ENCODE data around the gene GALNTL6.
A peak's percentile ranks its signal among the peaks of the same experiment; 100 is the strongest.

GALNTL6 gene

GRCh38 chr4:172543249-172543648 is 730.0 kb downstream of the GALNTL6 start:
- Histone ChIP-seq H3K4me3 (ENCODE audit: insufficient read depth in 1 of 2, low read depth in 1 of 2, low read length in 2 of 2) (no peak overlapping the region), H2AK5ac (ENCODE audit: low read length, severe bottlenecking) (no peak overlapping the region), H2BK15ac (ENCODE audit: low read depth, poor library complexity, severe bottlenecking) (no peak overlapping the region), H3K23ac (ENCODE audit: low read length in 2 of 2) (no peak overlapping the region), H3K18ac (ENCODE audit: low read depth in 1 of 2, low read length in 2 of 2) (no peak overlapping the region), H3K79me1 (replicated peaks; ENCODE audit: low read length, poor library complexity, severe bottlenecking) (no peaks in the 10 kb centered on the region), H2BK120ac (ENCODE audit: low read depth, low read length) (no peak overlapping the region), H3K9ac (ENCODE audit: low read length) (no peak overlapping the region), H4K8ac (ENCODE audit: low read length) (no peak overlapping the region), H3K4ac (ENCODE audit: low read depth in 1 of 2, low read length in 2 of 2) (no peak overlapping the region), H3K27me3 (ENCODE audit: control insufficient read depth in 1 of 2, insufficient read depth in 1 of 2, low read length in 2 of 2) (no peaks in the 10 kb centered on the region), H3K4me2 (ENCODE audit: low read length, poor library complexity, severe bottlenecking) (no peak overlapping the region), H2BK12ac (ENCODE audit: low read length in 2 of 2) (no peak overlapping the region), H3K27ac (ENCODE audit: low read length, poor library complexity, severe bottlenecking) (no peak overlapping the region), H3K9me3 (ENCODE audit: control insufficient read depth, low read length) (no peaks in the 10 kb centered on the region), H3K4me1 (ENCODE audit: control insufficient read depth, insufficient read depth, low read depth, low read length) (no peaks in the 10 kb centered on the region), H3K14ac (ENCODE audit: low read length in 2 of 2) (no peak overlapping the region), H3K36me3 (ENCODE audit: control insufficient read depth in 1 of 2, insufficient read depth in 2 of 2, low read depth in 1 of 2, low read length in 2 of 2) (no peaks in the 10 kb centered on the region), H2BK5ac (ENCODE audit: low read depth, low read length, poor library complexity, severe bottlenecking) (no peak overlapping the region), H4K91ac (ENCODE audit: low read length) (no peak overlapping the region), H2AFZ (ENCODE audit: low read depth, low read length) (no peak overlapping the region)
- 48% methylated on average over 4 of the region's 4 CpGs for WGBS
- DNase-seq: no peak

- no peaks in the 10 kb centered on the region for H3K4me1 ChIP-seq (ENCODE audit: control insufficient read depth, insufficient read depth, low read depth, low read length)
- no peak overlapping the region for H2AK5ac ChIP-seq (ENCODE audit: low read length, severe bottlenecking)
- no peak overlapping the region for H3K4ac ChIP-seq (ENCODE audit: low read depth in 1 of 2, low read length in 2 of 2)
- H3K4me2 ChIP-seq (ENCODE audit: low read length, poor library complexity, severe bottlenecking): no peak overlapping the region
- no peak overlapping the region for H3K18ac ChIP-seq (ENCODE audit: low read depth in 1 of 2, low read length in 2 of 2)
- WGBS: 93% methylated on average over 3 of the region's 7 CpGs
- no peaks in the 10 kb centered on the region for H3K36me3 ChIP-seq (ENCODE audit: control insufficient read depth in 1 of 2, insufficient read depth in 2 of 2, low read depth in 1 of 2, low read length in 2 of 2)
- no peak overlapping the region for H3K9ac ChIP-seq (ENCODE audit: low read length)
- H4K8ac ChIP-seq (ENCODE audit: low read length): no peak overlapping the region
- no peak overlapping the region for H3K14ac ChIP-seq (ENCODE audit: low read length in 2 of 2)
- no peak overlapping the region for H2BK12ac ChIP-seq (ENCODE audit: low read length in 2 of 2)
- H3K79me1 ChIP-seq (replicated peaks; ENCODE audit: low read length, poor library complexity, severe bottlenecking): no peaks in the 10 kb centered on the region
- no peak overlapping the region for H3K4me3 ChIP-seq (ENCODE audit: insufficient read depth in 1 of 2, low read depth in 1 of 2, low read length in 2 of 2)
- no peaks in the 10 kb centered on the region for H3K9me3 ChIP-seq (ENCODE audit: control insufficient read depth, low read length)
- no peak overlapping the region for H3K23ac ChIP-seq (ENCODE audit: low read length in 2 of 2)
- no peak overlapping the region for H3K27ac ChIP-seq (ENCODE audit: low read length, poor library complexity, severe bottlenecking)
- H2BK120ac ChIP-seq (ENCODE audit: low read depth, low read length): no peak overlapping the region
- H4K91ac ChIP-seq (ENCODE audit: low read length): no peak overlapping the region
- H2BK5ac ChIP-seq (ENCODE audit: low read depth, low read length, poor library complexity, severe bottlenecking): no peak overlapping the region
- no peaks in the 10 kb centered on the region for H3K27me3 ChIP-seq (ENCODE audit: control insufficient read depth in 1 of 2, insufficient read depth in 1 of 2, low read length in 2 of 2)
- no peak overlapping the region for H2BK15ac ChIP-seq (ENCODE audit: low read depth, poor library complexity, severe bottlenecking)
- no peak for DNase-seq
- H2AFZ ChIP-seq (ENCODE audit: low read depth, low read length): no peak overlapping the region
Measured at GRCh38 chr4:172546782-172547181, 733.6 kb downstream of the GALNTL6 start.

GRCh38 chr4:172547724-172548123 is 734.5 kb downstream of the GALNTL6 start:
- Histone ChIP-seq H3K36me3 (ENCODE audit: control insufficient read depth in 1 of 2, insufficient read depth in 2 of 2, low read depth in 1 of 2, low read length in 2 of 2) (no peaks in the 10 kb centered on the region), H3K79me1 (replicated peaks; ENCODE audit: low read length, poor library complexity, severe bottlenecking) (no peaks in the 10 kb centered on the region), H3K27ac (ENCODE audit: low read length, poor library complexity, severe bottlenecking) (no peak overlapping the region), H3K14ac (ENCODE audit: low read length in 2 of 2) (no peak overlapping the region), H2BK120ac (ENCODE audit: low read depth, low read length) (no peak overlapping the region), H4K8ac (ENCODE audit: low read length) (no peak overlapping the region), H2BK12ac (ENCODE audit: low read length in 2 of 2) (no peak overlapping the region), H3K4me2 (ENCODE audit: low read length, poor library complexity, severe bottlenecking) (no peak overlapping the region), H3K18ac (ENCODE audit: low read depth in 1 of 2, low read length in 2 of 2) (no peak overlapping the region), H3K23ac (ENCODE audit: low read length in 2 of 2) (no peak overlapping the region), H3K4me3 (ENCODE audit: insufficient read depth in 1 of 2, low read depth in 1 of 2, low read length in 2 of 2) (no peak overlapping the region), H3K4ac (ENCODE audit: low read depth in 1 of 2, low read length in 2 of 2) (no peak overlapping the region), H3K9me3 (ENCODE audit: control insufficient read depth, low read length) (no peaks in the 10 kb centered on the region), H2BK15ac (ENCODE audit: low read depth, poor library complexity, severe bottlenecking) (no peak overlapping the region), H4K91ac (ENCODE audit: low read length) (no peak overlapping the region), H3K4me1 (ENCODE audit: control insufficient read depth, insufficient read depth, low read depth, low read length) (no peaks in the 10 kb centered on the region), H3K9ac (ENCODE audit: low read length) (no peak overlapping the region), H2AFZ (ENCODE audit: low read depth, low read length) (no peak overlapping the region), H2BK5ac (ENCODE audit: low read depth, low read length, poor library complexity, severe bottlenecking) (no peak overlapping the region), H3K27me3 (ENCODE audit: control insufficient read depth in 1 of 2, insufficient read depth in 1 of 2, low read length in 2 of 2) (no peaks in the 10 kb centered on the region), H2AK5ac (ENCODE audit: low read length, severe bottlenecking) (no peak overlapping the region)
- 86% methylated on average over 3 of the region's 3 CpGs for WGBS
- peak; percentile 33 for DNase-seq

- no peak overlapping the region for H4K8ac ChIP-seq (ENCODE audit: low read length)
- no peaks in the 10 kb centered on the region for H3K36me3 ChIP-seq (ENCODE audit: control insufficient read depth in 1 of 2, insufficient read depth in 2 of 2, low read depth in 1 of 2, low read length in 2 of 2)
- no peak overlapping the region for H3K18ac ChIP-seq (ENCODE audit: low read depth in 1 of 2, low read length in 2 of 2)
- no peak overlapping the region for H3K9ac ChIP-seq (ENCODE audit: low read length)
- no peak for DNase-seq
- H3K27ac ChIP-seq (ENCODE audit: low read length, poor library complexity, severe bottlenecking): no peak overlapping the region
- H2BK12ac ChIP-seq (ENCODE audit: low read length in 2 of 2): no peak overlapping the region
- no peak overlapping the region for H3K4me2 ChIP-seq (ENCODE audit: low read length, poor library complexity, severe bottlenecking)
- H2BK15ac ChIP-seq (ENCODE audit: low read depth, poor library complexity, severe bottlenecking): no peak overlapping the region
- H3K9me3 ChIP-seq (ENCODE audit: control insufficient read depth, low read length): no peaks in the 10 kb centered on the region
- WGBS: 80% methylated on average over 1 of the region's 1 CpG
- no peak overlapping the region for H3K14ac ChIP-seq (ENCODE audit: low read length in 2 of 2)
- H3K4ac ChIP-seq (ENCODE audit: low read depth in 1 of 2, low read length in 2 of 2): no peak overlapping the region
- H3K79me1 ChIP-seq (replicated peaks; ENCODE audit: low read length, poor library complexity, severe bottlenecking): no peaks in the 10 kb centered on the region
- no peaks in the 10 kb centered on the region for H3K4me1 ChIP-seq (ENCODE audit: control insufficient read depth, insufficient read depth, low read depth, low read length)
- H2BK120ac ChIP-seq (ENCODE audit: low read depth, low read length): no peak overlapping the region
- no peak overlapping the region for H2AFZ ChIP-seq (ENCODE audit: low read depth, low read length)
- no peak overlapping the region for H3K4me3 ChIP-seq (ENCODE audit: insufficient read depth in 1 of 2, low read depth in 1 of 2, low read length in 2 of 2)
- H4K91ac ChIP-seq (ENCODE audit: low read length): no peak overlapping the region
- no peaks in the 10 kb centered on the region for H3K27me3 ChIP-seq (ENCODE audit: control insufficient read depth in 1 of 2, insufficient read depth in 1 of 2, low read length in 2 of 2)
- no peak overlapping the region for H3K23ac ChIP-seq (ENCODE audit: low read length in 2 of 2)
- no peak overlapping the region for H2AK5ac ChIP-seq (ENCODE audit: low read length, severe bottlenecking)
- H2BK5ac ChIP-seq (ENCODE audit: low read depth, low read length, poor library complexity, severe bottlenecking): no peak overlapping the region
Measured at GRCh38 chr4:172553216-172553615, 740.0 kb downstream of the GALNTL6 start.
